Measurements from ENCODE around the gene CLDN5. TPM values are rescaled to one million over a fixed set of nuclear protein-coding genes. Genes with fewer than 3 reads are reported as not detected.

The CLDN5 gene
- total and polyA plus RNA-seq, 2 of the 8 experiments (the other 6 are each of a cell fraction or from before 2014, with no cell fraction given), result 1.2 to 1.6 TPM

GRCh38 chr22:19482297-19482696 is 41.9 kb downstream of the CLDN5 start:
- Histone ChIP-seq H3K56ac (replicated peaks; ENCODE audit: insufficient read length, low read depth, low read length) (no peak overlapping the region), H2BK20ac (ENCODE audit: low read length) (no peak overlapping the region), H4K20me1 (replicated peaks in 1 of 2; ENCODE audit: control insufficient read depth in 1 of 2, insufficient read depth in 2 of 2, low read length in 2 of 2) (peaks cover 0 to 10% of the 10 kb centered on the region in 2 experiments), H3K4me3 (ENCODE audit: extremely low read depth in 1 of 4, insufficient read depth in 2 of 4, low read depth in 3 of 4, low read length in 4 of 4) (no peak overlapping the region), H3K23me2 (ENCODE audit: low read depth, low read length) (peaks cover 14% of the 10 kb centered on the region), H3K27ac (ENCODE audit: low read depth, low read length) (no peak overlapping the region), H3K4me1 (replicated peaks in 1 of 4; ENCODE audit: control insufficient read depth in 3 of 4, insufficient read depth in 4 of 4, low read length in 3 of 4) (peaks cover 0 to 8% (median 1%) of the 10 kb centered on the region in 4 experiments; a peak in 2 of 7 replicates), H2BK15ac (ENCODE audit: low read length) (no peak overlapping the region), H3K9ac (replicated peaks in 1 of 4; ENCODE audit: extremely low read depth in 1 of 4, low read depth in 3 of 4, low read length in 3 of 4) (no peak overlapping the region), H2AFZ (ENCODE audit: low read length) (no peak overlapping the region), H3K79me1 (ENCODE audit: low read depth, low read length) (no peaks in the 10 kb centered on the region), H3K79me2 (ENCODE audit: control insufficient read depth in 1 of 2, insufficient read depth in 2 of 2, low read length in 2 of 2) (peaks cover 3 to 27% of the 10 kb centered on the region in 2 experiments; a peak in 3 of 4 replicates), H2BK120ac (replicated peaks; ENCODE audit: low read depth, low read length) (no peak overlapping the region), H3K23ac (ENCODE audit: insufficient read length) (no peak overlapping the region), H2AK5ac (ENCODE audit: low read depth, low read length) (no peak overlapping the region), H4K8ac (ENCODE audit: extremely low read depth, insufficient read depth, low read length) (no peak overlapping the region), H3K4ac (replicated peaks; ENCODE audit: insufficient read length, low read depth, low read length) (no peak overlapping the region), H3K4me2 (ENCODE audit: insufficient read depth in 1 of 2, low read depth in 2 of 2, low read length in 2 of 2) (no peak overlapping the region), H3K36me3 (ENCODE audit: control insufficient read depth in 2 of 4, insufficient read depth in 4 of 4, low read length in 3 of 4) (peaks cover 18 to 40% (median 25%) of the 10 kb centered on the region in 4 experiments), H3K27me3 (replicated peaks in 1 of 4; ENCODE audit: control insufficient read depth in 3 of 4, extremely low read depth in 1 of 4, insufficient read depth in 3 of 4, low read length in 3 of 4) (no peaks in the 10 kb centered on the region), H2BK12ac (ENCODE audit: low read depth, low read length) (no peak overlapping the region), H3K9me3 (ENCODE audit: insufficient read depth in 2 of 2, low read depth in 1 of 2, low read length in 1 of 2) (no peaks in the 10 kb centered on the region), H4K5ac (ENCODE audit: insufficient read length, low read depth, low read length) (no peak overlapping the region), H4K91ac (replicated peaks; ENCODE audit: insufficient read length, low read length) (no peak overlapping the region), H2BK5ac (ENCODE audit: low read depth, low read length) (no peak overlapping the region), H3K18ac (ENCODE audit: extremely low read depth, low read length) (no peak overlapping the region), H3K14ac (ENCODE audit: insufficient read length) (no peak overlapping the region)
- POLR2A ChIA-PET (ENCODE audit: partially characterized antibody), result interaction anchor here (1.1 kb wide), 1 partner anchor 78 kb away, joined by 3 read pairs; no protein-coding TSS in a partner anchor
- FAIRE-seq (no peak), DNase-seq (ENCODE audit: low read depth in 1 of 2, low spot score in 2 of 2) (no peak)
- TF ChIP-seq CREB1 (IDR thresholded peaks at IDR 0.05), result no peak
- TF ChIP-seq MAFK (IDR thresholded peaks at IDR 0.05; ENCODE audit: low read depth, low read length), result no peak
- no peak for TF ChIP-seq CBX8 (IDR thresholded peaks at IDR 0.05; ENCODE audit: borderline replicate concordance, low read depth, low read length)
- no peak for TF ChIP-seq CHD1 (IDR thresholded peaks at IDR 0.05; ENCODE audit: low read depth, low read length)
- TF ChIP-seq TBP (IDR thresholded peaks at IDR 0.05; ENCODE audit: low read depth, low read length), result no peak
- no peak for TF ChIP-seq NANOG (IDR thresholded peaks at IDR 0.05; ENCODE audit: insufficient read depth, low read depth, low read length, poor library complexity, severe bottlenecking)
- no peak for TF ChIP-seq CEBPB (IDR thresholded peaks at IDR 0.05; ENCODE audit: low read depth, low read length)
- CTCF ChIA-PET (ENCODE audit: partially characterized antibody), result no interaction called here
- 95% methylated on average over 9 of the region's 9 CpGs; no CpG with 5 or more reads in 1 of the 2 experiments for WGBS, 2 experiments (ENCODE audit: extremely low coverage in 1 of 2, insufficient coverage in 1 of 2, insufficient read length in 1 of 2, insufficient replicate concordance in 2 of 2, low coverage in 1 of 2, low lambda C conversion rate in 2 of 2, missing lambda C conversion rate in 1 of 2)

Data from H1 (cell line).